GM06990 (cell line): ENCODE results near the gene POLR2F.

ENCODE experiments used
- DNase-seq: peaks from one replicate; pipeline ENCODE4 v3.0.0-alpha.2; 2011; ENCODE audit not compliant: insufficient read length; ENCODE audit errors: extremely low read depth
- H3K27me3 ChIP-seq: replicated peaks from 2 replicates; pipeline ENCODE4 v1.6.0; 2011; ENCODE audit warnings: low read length; ENCODE audit not compliant: control insufficient read depth, insufficient read depth
- H3K36me3 ChIP-seq: 2 replicates; pipeline ENCODE4 v1.5.1; 2011; ENCODE audit warnings: low read length; ENCODE audit not compliant: control insufficient read depth, insufficient read depth
- H3K4me3 ChIP-seq: replicated peaks from 2 replicates; pipeline ENCODE4 v1.5.1; 2011; ENCODE audit warnings: low read depth, mild to moderate bottlenecking, control low read depth, low read length
- CTCF ChIP-seq: IDR thresholded peaks from 2 replicates; pipeline ENCODE4 v1.5.1; 2011; ENCODE audit warnings: low read length, control low read depth, mild to moderate bottlenecking, inconsistent platforms; ENCODE audit not compliant: insufficient read depth, poor library complexity, severe bottlenecking

The POLR2F gene

GRCh38 chr22:37979782-37980181 lies 26.3 kb downstream of the POLR2F start:
- Histone ChIP-seq H3K4me3 (no peak overlapping the region), H3K27me3 (no peaks in the 10 kb centered on the region), H3K36me3 (no peaks in the 10 kb centered on the region)
- no peak for DNase-seq
- no peak for TF ChIP-seq CTCF

DNA sequence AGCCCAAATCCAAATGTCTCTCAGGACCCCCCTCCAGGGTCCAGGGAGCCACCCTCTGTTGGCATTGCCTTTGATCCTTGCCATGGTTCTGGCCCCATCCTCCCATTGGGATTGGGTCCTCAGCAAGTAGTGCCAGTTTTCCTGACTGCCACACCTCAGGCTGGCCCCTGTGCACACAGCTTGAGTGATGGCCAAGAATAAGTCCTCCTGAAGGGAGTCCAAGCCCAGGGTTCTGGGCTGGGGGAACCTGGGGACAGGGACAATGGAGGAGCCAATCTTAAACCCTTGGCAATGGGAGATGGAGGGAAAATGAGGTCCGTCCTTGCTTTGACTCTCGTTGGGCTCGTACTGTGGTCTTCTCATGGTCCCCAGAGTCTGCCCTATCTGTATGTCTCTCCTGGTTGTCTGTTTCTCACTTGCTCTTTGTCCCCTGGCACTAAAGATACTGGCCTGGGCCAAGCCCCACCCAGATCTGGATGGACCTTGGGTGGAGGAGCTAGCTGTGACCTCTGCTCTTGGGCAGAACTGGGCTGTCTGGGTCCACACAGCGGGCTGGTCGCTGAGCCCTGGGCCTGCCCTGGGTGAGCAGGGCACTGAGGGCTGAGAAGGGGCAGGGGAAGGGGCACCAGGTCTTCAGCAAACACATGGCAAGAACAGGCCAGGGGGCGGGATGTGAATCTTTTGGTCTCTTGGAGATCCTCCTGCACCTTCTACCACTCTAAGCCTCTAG lies 27.9 kb downstream of the POLR2F start:
- no peak for TF ChIP-seq CTCF

GRCh38 chr22:37982151-37982785 lies 28.8 kb downstream of the POLR2F start:
- no peak for TF ChIP-seq CTCF
- H3K36me3 ChIP-seq = no peaks in the 10 kb centered on the region
- H3K27me3 ChIP-seq = no peaks in the 10 kb centered on the region
- no peak for DNase-seq
- no peak overlapping the region for H3K4me3 ChIP-seq

More for the DNA sequence above, 27.9 kb downstream of the POLR2F start:
- DNase-seq = no peak
- no peak overlapping the region for H3K4me3 ChIP-seq
- no peaks in the 10 kb centered on the region for H3K27me3 ChIP-seq
- H3K36me3 ChIP-seq = no peaks in the 10 kb centered on the region

GRCh38 chr22:37982938-37983859 lies 29.7 kb downstream of the POLR2F start:
- no peak for DNase-seq
- Histone ChIP-seq H3K27me3 (no peaks in the 10 kb centered on the region), H3K4me3 (no peak overlapping the region), H3K36me3 (no peaks in the 10 kb centered on the region)
- TF ChIP-seq CTCF = no peak

DNA sequence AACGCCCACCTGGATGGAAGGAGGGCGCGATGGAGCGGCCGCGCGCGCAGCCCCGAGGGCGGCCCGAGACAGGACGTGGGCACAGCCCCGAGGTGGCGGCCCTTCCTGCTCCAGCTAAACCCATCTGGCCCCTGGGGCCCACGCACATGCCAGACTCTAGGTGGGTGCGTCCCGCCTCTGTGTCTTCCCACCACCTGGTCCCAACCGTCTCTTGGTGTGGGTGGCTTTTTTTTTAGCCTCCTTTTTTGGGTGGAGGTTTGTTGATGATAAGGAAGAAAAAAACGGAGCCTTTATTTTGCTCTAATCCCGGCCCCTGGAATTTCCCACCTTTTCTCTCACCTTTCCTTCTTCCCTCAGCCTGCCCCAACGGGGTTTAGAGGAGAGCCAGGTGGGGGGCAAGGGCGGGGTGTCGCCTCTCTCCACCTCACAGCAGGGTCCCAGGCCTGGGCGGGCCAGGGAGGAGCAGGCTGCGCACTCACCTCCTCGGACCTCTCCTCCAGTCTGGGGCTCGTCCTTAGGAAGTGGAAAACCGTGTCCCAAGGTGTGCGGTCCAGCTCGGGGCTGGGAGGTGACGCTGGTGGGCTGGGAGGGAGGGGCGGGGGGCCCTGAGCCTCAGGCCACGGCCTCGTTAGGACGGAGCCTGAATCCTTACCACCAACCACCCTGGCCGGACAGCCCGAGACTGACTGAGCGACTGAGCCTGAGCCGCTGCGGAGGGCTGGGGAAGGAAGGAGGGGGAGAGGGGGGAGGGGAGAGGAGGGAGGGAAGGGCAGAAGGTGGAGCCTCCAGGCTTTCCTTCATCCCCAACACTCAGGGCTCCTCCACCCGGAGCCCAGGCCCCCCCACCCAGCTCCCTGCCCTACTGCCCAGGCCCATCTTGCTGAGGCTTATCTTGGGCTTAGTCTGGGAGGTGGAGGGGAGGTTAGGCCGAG lies 30.6 kb downstream of the POLR2F start, which contains the start of gene SOX10:
Gene SOX10 (minus strand): TSS at position 696 of the 932 bp plus-strand sequence. CDS start 771 bp downstream, outside the sequence.
- Histone ChIP-seq H3K27me3 (no peaks in the 10 kb centered on the region), H3K4me3 (no peak within 1 kb of the TSS), H3K36me3 (no peaks in the 10 kb centered on the region)
- TF ChIP-seq CTCF = no peak
- DNase-seq = no peak
